Measurements from ENCODE around the gene SCGN.

SCGN gene

GRCh38 chr6:25694366-25694765 is 42.4 kb downstream of the SCGN start:
- Histone ChIP-seq H3K27me3 (ENCODE audit: control insufficient read depth, insufficient read depth, low read length) (no peaks in the 10 kb centered on the region), H3K36me3 (ENCODE audit: control insufficient read depth, insufficient read depth, low read length) (no peaks in the 10 kb centered on the region), H3K9ac (ENCODE audit: low read length) (no peak overlapping the region), H3K4me3 (ENCODE audit: low read length) (no peak overlapping the region), H3K9me3 (ENCODE audit: control insufficient read depth, low read length) (no peaks in the 10 kb centered on the region), H3K4me1 (ENCODE audit: control insufficient read depth, insufficient read depth, low read length) (no peaks in the 10 kb centered on the region)

- no peaks in the 10 kb centered on the region for H3K9me3 ChIP-seq (ENCODE audit: control insufficient read depth, low read length)
- no peaks in the 10 kb centered on the region for H3K27me3 ChIP-seq (ENCODE audit: control insufficient read depth, insufficient read depth, low read length)
- no peak overlapping the region for H3K9ac ChIP-seq (ENCODE audit: low read length)
- no peaks in the 10 kb centered on the region for H3K4me1 ChIP-seq (ENCODE audit: control insufficient read depth, insufficient read depth, low read length)
- no peak overlapping the region for H3K4me3 ChIP-seq (ENCODE audit: low read length)
- no peaks in the 10 kb centered on the region for H3K36me3 ChIP-seq (ENCODE audit: control insufficient read depth, insufficient read depth, low read length)
These were observed 43.7 kb downstream of the SCGN start for GRCh38 chr6:25695671-25696070.

GRCh38 chr6:25697537-25698340 is 45.7 kb downstream of the SCGN start:
- Histone ChIP-seq H3K27me3 (ENCODE audit: control insufficient read depth, insufficient read depth, low read length) (no peaks in the 10 kb centered on the region), H3K4me1 (ENCODE audit: control insufficient read depth, insufficient read depth, low read length) (no peaks in the 10 kb centered on the region), H3K36me3 (ENCODE audit: control insufficient read depth, insufficient read depth, low read length) (no peaks in the 10 kb centered on the region), H3K4me3 (ENCODE audit: low read length) (no peak overlapping the region), H3K9me3 (ENCODE audit: control insufficient read depth, low read length) (no peaks in the 10 kb centered on the region), H3K9ac (ENCODE audit: low read length) (no peak overlapping the region)

GRCh38 chr6:25698631-25699030 is 46.6 kb downstream of the SCGN start:
- Histone ChIP-seq H3K4me1 (ENCODE audit: control insufficient read depth, insufficient read depth, low read length) (no peaks in the 10 kb centered on the region), H3K9ac (ENCODE audit: low read length) (no peak overlapping the region), H3K27me3 (ENCODE audit: control insufficient read depth, insufficient read depth, low read length) (no peaks in the 10 kb centered on the region), H3K36me3 (ENCODE audit: control insufficient read depth, insufficient read depth, low read length) (no peaks in the 10 kb centered on the region), H3K9me3 (ENCODE audit: control insufficient read depth, low read length) (no peaks in the 10 kb centered on the region), H3K4me3 (ENCODE audit: low read length) (no peak overlapping the region)

GRCh38 chr6:25699649-25700048 is 47.6 kb downstream of the SCGN start:
- Histone ChIP-seq H3K4me1 (ENCODE audit: control insufficient read depth, insufficient read depth, low read length) (no peaks in the 10 kb centered on the region), H3K4me3 (ENCODE audit: low read length) (no peak overlapping the region), H3K9ac (ENCODE audit: low read length) (no peak overlapping the region), H3K36me3 (ENCODE audit: control insufficient read depth, insufficient read depth, low read length) (no peaks in the 10 kb centered on the region), H3K9me3 (ENCODE audit: control insufficient read depth, low read length) (no peaks in the 10 kb centered on the region), H3K27me3 (ENCODE audit: control insufficient read depth, insufficient read depth, low read length) (no peaks in the 10 kb centered on the region)

- no peaks in the 10 kb centered on the region for H3K36me3 ChIP-seq (ENCODE audit: control insufficient read depth, insufficient read depth, low read length)
- no peak overlapping the region for H3K4me3 ChIP-seq (ENCODE audit: low read length)
- H3K4me1 ChIP-seq (ENCODE audit: control insufficient read depth, insufficient read depth, low read length): no peaks in the 10 kb centered on the region
- H3K9ac ChIP-seq (ENCODE audit: low read length): no peak overlapping the region
- H3K9me3 ChIP-seq (ENCODE audit: control insufficient read depth, low read length): no peaks in the 10 kb centered on the region
- no peaks in the 10 kb centered on the region for H3K27me3 ChIP-seq (ENCODE audit: control insufficient read depth, insufficient read depth, low read length)
These were observed 48.7 kb downstream of the SCGN start for GRCh38 chr6:25700761-25701160.

GRCh38 chr6:25701807-25702206 is 49.8 kb downstream of the SCGN start:
- Histone ChIP-seq H3K9me3 (ENCODE audit: control insufficient read depth, low read length) (no peaks in the 10 kb centered on the region), H3K27me3 (ENCODE audit: control insufficient read depth, insufficient read depth, low read length) (no peaks in the 10 kb centered on the region), H3K4me1 (ENCODE audit: control insufficient read depth, insufficient read depth, low read length) (no peaks in the 10 kb centered on the region), H3K4me3 (ENCODE audit: low read length) (no peak overlapping the region), H3K9ac (ENCODE audit: low read length) (no peak overlapping the region), H3K36me3 (ENCODE audit: control insufficient read depth, insufficient read depth, low read length) (no peaks in the 10 kb centered on the region)

- Histone ChIP-seq H3K27me3 (ENCODE audit: control insufficient read depth, insufficient read depth, low read length) (no peaks in the 10 kb centered on the region), H3K9ac (ENCODE audit: low read length) (no peak overlapping the region), H3K36me3 (ENCODE audit: control insufficient read depth, insufficient read depth, low read length) (no peaks in the 10 kb centered on the region), H3K4me3 (ENCODE audit: low read length) (no peak overlapping the region), H3K9me3 (ENCODE audit: control insufficient read depth, low read length) (no peaks in the 10 kb centered on the region), H3K4me1 (ENCODE audit: control insufficient read depth, insufficient read depth, low read length) (no peaks in the 10 kb centered on the region)
These were observed 51.0 kb downstream of the SCGN start for GRCh38 chr6:25703005-25703404.

GRCh38 chr6:25704001-25704400 is 52.0 kb downstream of the SCGN start:
- no peaks in the 10 kb centered on the region for H3K36me3 ChIP-seq (ENCODE audit: control insufficient read depth, insufficient read depth, low read length)
- H3K9me3 ChIP-seq (ENCODE audit: control insufficient read depth, low read length): no peaks in the 10 kb centered on the region
- H3K9ac ChIP-seq (ENCODE audit: low read length): no peak overlapping the region
- no peaks in the 10 kb centered on the region for H3K4me1 ChIP-seq (ENCODE audit: control insufficient read depth, insufficient read depth, low read length)
- no peak overlapping the region for H3K4me3 ChIP-seq (ENCODE audit: low read length)
- H3K27me3 ChIP-seq (ENCODE audit: control insufficient read depth, insufficient read depth, low read length): no peaks in the 10 kb centered on the region

GRCh38 chr6:25706314-25707014 is 54.4 kb downstream of the SCGN start:
- Histone ChIP-seq H3K36me3 (ENCODE audit: control insufficient read depth, insufficient read depth, low read length) (no peaks in the 10 kb centered on the region), H3K4me3 (ENCODE audit: low read length) (no peak overlapping the region), H3K27me3 (ENCODE audit: control insufficient read depth, insufficient read depth, low read length) (no peaks in the 10 kb centered on the region), H3K9me3 (ENCODE audit: control insufficient read depth, low read length) (no peaks in the 10 kb centered on the region), H3K4me1 (ENCODE audit: control insufficient read depth, insufficient read depth, low read length) (no peaks in the 10 kb centered on the region), H3K9ac (ENCODE audit: low read length) (no peak overlapping the region)

GRCh38 chr6:25709761-25710160 is 57.7 kb downstream of the SCGN start:
- H3K36me3 ChIP-seq (ENCODE audit: control insufficient read depth, insufficient read depth, low read length): no peaks in the 10 kb centered on the region
- no peaks in the 10 kb centered on the region for H3K27me3 ChIP-seq (ENCODE audit: control insufficient read depth, insufficient read depth, low read length)
- H3K9ac ChIP-seq (ENCODE audit: low read length): no peak overlapping the region
- H3K4me3 ChIP-seq (ENCODE audit: low read length): no peak overlapping the region
- no peaks in the 10 kb centered on the region for H3K4me1 ChIP-seq (ENCODE audit: control insufficient read depth, insufficient read depth, low read length)
- no peaks in the 10 kb centered on the region for H3K9me3 ChIP-seq (ENCODE audit: control insufficient read depth, low read length)

GRCh38 chr6:25710287-25710686 is 58.3 kb downstream of the SCGN start:
- no peaks in the 10 kb centered on the region for H3K36me3 ChIP-seq (ENCODE audit: control insufficient read depth, insufficient read depth, low read length)
- no peaks in the 10 kb centered on the region for H3K27me3 ChIP-seq (ENCODE audit: control insufficient read depth, insufficient read depth, low read length)
- no peaks in the 10 kb centered on the region for H3K4me1 ChIP-seq (ENCODE audit: control insufficient read depth, insufficient read depth, low read length)
- H3K9me3 ChIP-seq (ENCODE audit: control insufficient read depth, low read length): no peaks in the 10 kb centered on the region
- H3K4me3 ChIP-seq (ENCODE audit: low read length): no peak overlapping the region
- no peak overlapping the region for H3K9ac ChIP-seq (ENCODE audit: low read length)

All from mucosa of stomach (tissue), 1 donor.